AG10803 (cell line): ENCODE results near the gene ANKEF1.
"Not testable (repeated sequence)": the region's sequence is repeated elsewhere in the genome, so short reads cannot be mapped to it uniquely, and the experiment has no call there.

Source experiments
- DNase-seq: peaks from one replicate; pipeline ENCODE4 v3.0.0; 2010; ENCODE audit warnings: low read depth
- H3K4me3 ChIP-seq: 2 replicates; pipeline ENCODE4 v1.5.1; 2011; ENCODE audit warnings: mild to moderate bottlenecking, low read length, control low read depth
- CTCF ChIP-seq: conservative IDR thresholded peaks from 2 replicates; pipeline ENCODE4 v1.5.1; 2011; ENCODE audit warnings: mild to moderate bottlenecking, low read length, control low read depth, inconsistent platforms

Gene ANKEF1

GRCh38 chr20:10007158-10007557, 27.6 kb upstream of the ANKEF1 start:
- H3K4me3 ChIP-seq: no peak overlapping the region
- TF ChIP-seq CTCF: no peak
- DNase-seq: no peak

GRCh38 chr20:10007747-10008146, 27.0 kb upstream of the ANKEF1 start:
- H3K4me3 ChIP-seq: no peak overlapping the region
- DNase-seq: no peak
- TF ChIP-seq CTCF: no peak

GRCh38 chr20:10012464-10012863, 22.3 kb upstream of the ANKEF1 start:
- H3K4me3 ChIP-seq: no peak overlapping the region
- no peak for TF ChIP-seq CTCF
- DNase-seq: no peak

- no peak for TF ChIP-seq CTCF
- no peak overlapping the region for H3K4me3 ChIP-seq
- no peak for DNase-seq
Measured at GRCh38 chr20:10014431-10014830, 20.4 kb upstream of the ANKEF1 start.

GRCh38 chr20:10020937-10021336, 13.8 kb upstream of the ANKEF1 start:
- DNase-seq: no peak
- no peak for TF ChIP-seq CTCF
- no peak overlapping the region for H3K4me3 ChIP-seq

DNA sequence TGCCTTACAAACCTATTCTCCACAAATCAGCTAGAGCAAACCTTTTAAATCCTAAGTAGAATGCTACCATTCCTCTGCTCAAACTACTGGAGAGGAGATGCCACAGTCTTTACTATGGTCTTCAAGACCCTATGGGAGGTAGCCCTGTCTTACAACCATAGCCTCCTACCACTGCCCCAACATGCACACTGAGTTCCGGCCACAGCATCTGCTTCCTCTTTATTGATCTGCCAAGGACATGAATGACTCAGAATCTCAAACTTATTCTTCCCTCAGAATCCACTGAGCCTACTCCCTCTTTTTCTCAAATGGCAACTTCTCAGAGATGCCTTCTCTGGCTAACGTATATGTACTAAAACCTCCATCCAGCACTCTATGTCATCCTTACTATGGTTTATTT, 12.2 kb upstream of the ANKEF1 start:
- no peak overlapping the region for H3K4me3 ChIP-seq
- no peak for TF ChIP-seq CTCF
- DNase-seq: no peak

DNA sequence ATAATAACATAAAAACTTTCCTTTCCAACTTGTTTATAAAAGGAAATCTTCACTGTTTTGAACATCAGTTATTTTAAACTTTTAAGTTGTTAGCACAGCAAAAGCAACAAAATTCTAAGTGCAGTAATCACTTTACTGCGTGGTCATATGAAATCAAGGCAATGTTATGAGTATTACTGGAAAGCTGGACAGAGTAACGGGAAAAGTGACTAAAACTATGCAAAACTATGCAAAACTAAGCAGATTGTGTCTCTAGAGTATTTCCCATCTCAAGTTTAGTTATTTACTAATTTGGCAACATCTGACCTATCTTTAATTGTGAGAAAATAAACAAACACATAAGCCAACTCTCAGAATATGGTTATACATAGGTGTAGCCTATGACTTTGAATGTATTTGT, 10.9 kb upstream of the ANKEF1 start:
- no peak for DNase-seq
- no peak for TF ChIP-seq CTCF
- H3K4me3 ChIP-seq: no peak overlapping the region

DNA sequence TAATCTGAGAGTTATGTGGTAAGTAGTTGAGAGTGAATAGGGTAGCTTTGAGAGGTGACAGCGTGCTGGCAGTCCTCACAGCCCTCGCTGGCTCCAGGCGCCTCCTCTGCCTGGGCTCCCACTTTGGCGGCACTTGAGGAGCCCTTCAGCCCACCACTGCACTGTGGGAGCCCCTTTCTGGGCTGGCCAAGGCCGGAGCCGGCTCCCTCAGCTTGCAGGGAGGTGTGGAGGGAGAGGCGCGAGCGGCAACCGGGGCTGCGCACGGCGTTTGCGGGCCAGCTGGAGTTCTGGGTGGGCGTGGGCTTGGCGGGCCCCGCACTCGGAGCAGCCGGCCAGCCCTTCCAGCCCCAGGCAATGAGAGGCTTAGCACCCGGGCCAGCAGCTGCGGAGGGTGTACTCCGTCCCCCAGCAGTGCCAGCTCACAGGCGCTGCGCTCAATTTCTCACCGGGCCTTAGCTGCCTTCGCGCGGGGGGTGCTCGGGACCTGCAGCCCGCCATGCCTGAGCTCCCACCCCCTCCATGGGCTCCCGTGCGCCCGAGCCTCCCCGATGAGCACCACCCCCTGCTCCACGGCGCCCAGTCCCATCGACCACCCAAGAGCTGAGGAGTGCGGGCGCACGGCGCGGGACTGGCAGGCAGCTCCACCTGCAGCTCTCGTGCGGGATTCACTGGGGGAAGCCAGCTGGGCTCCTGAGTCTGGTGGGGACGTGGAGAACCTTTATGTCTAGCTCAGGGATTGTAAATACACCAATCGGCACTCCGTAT, 3.2 kb upstream of the ANKEF1 start:
- DNase-seq, H3K4me3 ChIP-seq: not testable (repeated sequence)

DNA sequence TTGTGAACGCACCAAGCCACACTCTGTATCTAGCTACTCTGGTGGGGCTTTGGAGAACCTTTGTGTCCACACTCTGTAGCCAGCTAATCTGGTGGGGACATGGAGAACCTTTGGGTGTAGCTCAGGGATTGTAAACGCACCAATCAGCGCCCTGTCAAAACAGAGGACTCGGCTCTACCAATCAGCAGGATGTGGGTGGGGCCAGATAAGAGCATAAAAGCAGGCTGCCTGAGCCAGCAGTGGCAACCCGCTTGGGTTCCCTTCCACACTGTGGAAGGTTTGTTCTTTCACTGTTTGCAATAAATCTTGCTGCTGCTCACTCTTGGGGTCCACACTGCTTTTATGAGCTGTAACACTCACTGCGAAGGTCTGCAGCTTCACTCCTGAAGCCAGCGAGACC, 2.5 kb upstream of the ANKEF1 start:
- DNase-seq, H3K4me3 ChIP-seq: not testable (repeated sequence)
